SKM-1 treated with dmso at 0.1 percent for 144 hours (cell line): ENCODE results near the gene MYT1.
"Not testable (repeated sequence)": the region's sequence is repeated elsewhere in the genome, so short reads cannot be mapped to it uniquely, and the experiment has no call there.

Source experiments
- DNase-seq: peaks from one replicate; lab custom pipeline; 2025; ENCODE audit not compliant: unreplicated experiment; lab: John Stamatoyannopoulos, UW

The MYT1 gene

GRCh38 chr20:64228751-64229506 is 64.7 kb downstream of the MYT1 start:
- no peak for DNase-seq

- DNase-seq = no peak
These were observed 65.3 kb downstream of the MYT1 start for GRCh38 chr20:64229507-64230061.

GRCh38 chr20:64230461-64231145 is 66.4 kb downstream of the MYT1 start:
- no peak for DNase-seq

GRCh38 chr20:64231621-64232550 is 67.6 kb downstream of the MYT1 start:
- DNase-seq = no peak

GRCh38 chr20:64232794-64233193 is 68.5 kb downstream of the MYT1 start:
- DNase-seq = peak; percentile 33

GRCh38 chr20:64233725-64234124 is 69.5 kb downstream of the MYT1 start:
- DNase-seq = no peak

GRCh38 chr20:64234291-64234791 is 70.1 kb downstream of the MYT1 start:
- no peak for DNase-seq

- not testable (repeated sequence) for DNase-seq
These were observed 70.8 kb downstream of the MYT1 start for GRCh38 chr20:64234921-64235565.

- no peak for DNase-seq
These were observed 72.2 kb downstream of the MYT1 start for GRCh38 chr20:64236137-64237088.

- no peak for DNase-seq
These were observed 73.1 kb downstream of the MYT1 start for GRCh38 chr20:64237316-64237715.

- DNase-seq = no peak
These were observed 74.0 kb downstream of the MYT1 start for GRCh38 chr20:64238115-64238825.

GRCh38 chr20:64238851-64239387 is 74.7 kb downstream of the MYT1 start:
- no peak for DNase-seq

GRCh38 chr20:64239449-64240242 is 75.4 kb downstream of the MYT1 start:
- DNase-seq = no peak

GRCh38 chr20:64240243-64241015 is 76.2 kb downstream of the MYT1 start:
- DNase-seq = no peak

GRCh38 chr20:64241061-64241460 is 76.8 kb downstream of the MYT1 start:
- no peak for DNase-seq

GRCh38 chr20:64242003-64242796 is 77.9 kb downstream of the MYT1 start:
- no peak for DNase-seq
